HEK293T (cell line): ENCODE data around the gene CARMIL3.

Source experiments
- FOXM1 ChIP-seq: fragments of 450-650 bp; IDR thresholded peaks from 2 replicates; pipeline ENCODE4 v1.6.1; 2017; ENCODE audit warnings: mild to moderate bottlenecking, borderline replicate concordance
- TARDBP ChIP-seq: fragments of 450-650 bp; IDR thresholded peaks from 2 replicates; pipeline ENCODE4 v1.6.1; 2016

DNA sequence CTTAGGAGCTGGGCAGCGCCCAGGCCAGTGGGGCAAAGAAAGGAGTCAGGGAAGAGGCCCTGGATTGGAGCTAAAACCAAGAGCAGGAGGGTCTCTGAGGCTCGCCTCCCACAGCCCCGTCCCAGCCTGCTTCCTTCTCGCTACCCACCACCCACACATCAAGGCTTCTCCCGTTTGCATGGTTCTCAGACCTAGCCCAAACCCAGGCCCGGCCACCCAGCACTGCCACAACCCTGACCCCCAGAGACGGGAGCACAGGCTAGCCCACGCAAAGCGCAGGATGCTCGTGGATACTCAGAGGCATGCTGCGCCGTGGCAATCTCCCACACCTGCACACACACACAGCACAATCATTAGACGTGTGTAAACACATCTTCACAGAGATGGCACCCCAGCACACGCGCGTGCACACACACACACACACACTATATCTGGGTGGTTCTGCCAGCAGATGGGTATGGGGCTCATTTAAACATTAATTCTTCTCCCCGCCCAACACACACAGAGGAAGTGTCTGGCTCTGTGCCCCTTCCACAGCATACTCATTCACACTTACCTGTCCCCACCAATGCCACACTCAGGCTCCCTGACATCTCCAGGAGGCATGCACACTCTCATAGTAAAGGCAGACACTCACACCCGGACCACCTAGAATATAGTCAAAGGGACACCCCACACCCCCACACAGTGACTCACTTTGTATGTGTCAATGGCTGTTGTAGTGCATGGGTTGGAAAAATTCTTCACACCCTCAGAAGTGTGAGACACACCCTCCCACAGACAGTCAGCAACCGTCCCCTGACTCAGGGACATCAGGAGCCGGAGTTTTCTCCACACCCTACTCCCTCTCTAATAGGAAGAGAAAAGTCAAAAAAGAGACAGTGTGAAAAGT is 1.1 kb downstream of the CARMIL3 start:
- no peak for TF ChIP-seq TARDBP
- TF ChIP-seq FOXM1: no peak
